GM15510 (cell line): Measurements from ENCODE around the gene PNISR.

Experiments
- POLR2A ChIP-seq: IDR thresholded peaks from 3 replicates; pipeline ENCODE4 v1.6.1; 2011; ENCODE audit warnings: borderline replicate concordance; ENCODE audit not compliant: insufficient read length; ENCODE audit errors: extremely low read depth

Gene PNISR

GRCh38 chr6:99364026-99364425 lies 61.1 kb downstream of the PNISR start:
- no peak for TF ChIP-seq POLR2A

GRCh38 chr6:99362678-99363268 lies 62.3 kb downstream of the PNISR start:
- TF ChIP-seq POLR2A, result no peak

- TF ChIP-seq POLR2A, result no peak
Measured at GRCh38 chr6:99359800-99360199, 65.3 kb downstream of the PNISR start.

- no peak for TF ChIP-seq POLR2A
Measured at GRCh38 chr6:99356641-99357040, 68.5 kb downstream of the PNISR start.

GRCh38 chr6:99354983-99355382 lies 70.1 kb downstream of the PNISR start:
- no peak for TF ChIP-seq POLR2A

GRCh38 chr6:99353126-99353525 lies 72.0 kb downstream of the PNISR start:
- TF ChIP-seq POLR2A, result no peak

- TF ChIP-seq POLR2A, result no peak
Measured at GRCh38 chr6:99350573-99350972, 74.5 kb downstream of the PNISR start.

GRCh38 chr6:99349171-99350141 lies 75.7 kb downstream of the PNISR start, which contains the start of gene FAXC:
TSS of gene FAXC (minus strand) at chr6:99349674. CDS start at chr6:99349372, 302 bp downstream.
- TF ChIP-seq POLR2A, result no peak

GRCh38 chr6:99348288-99349170 lies 76.6 kb downstream of the PNISR start:
- no peak for TF ChIP-seq POLR2A
